SK-N-SH treated with all-trans-retinoic acid at 6 μM for 48 hours (cell line): ENCODE measurements around the gene CSGALNACT2.

Experiments
- ATAC-seq: fragments of 200-7000 bp; cut with Tn5 transposase; 3 replicates; pipeline ENCODE4 v1.9.1; 2020; ENCODE audit warnings: mild to moderate bottlenecking, moderate library complexity
- ARNTL ChIP-seq: fragments of 450-650 bp; formaldehyde crosslinking; IDR thresholded peaks from 2 replicates; pipeline ENCODE4 v1.5.0; 2020; ENCODE audit warnings: low read depth, mild to moderate bottlenecking, moderate library complexity, borderline replicate concordance
- BACH2 ChIP-seq: fragments of 250-450 bp; sonication (Bioruptor Pico); IDR thresholded peaks from 2 replicates; pipeline ENCODE4 v1.9.0; 2021; ENCODE audit warnings: mild to moderate bottlenecking, borderline replicate concordance
- CSDC2 ChIP-seq: fragments of 250-450 bp; sonication (Bioruptor Pico); IDR thresholded peaks from 2 replicates; pipeline ENCODE4 v1.5.0; 2020; ENCODE audit warnings: mild to moderate bottlenecking, moderate library complexity
- ESRRG ChIP-seq: fragments of 250-450 bp; sonication (Bioruptor Pico); IDR thresholded peaks from 2 replicates; pipeline ENCODE4 v1.6.1; 2021; ENCODE audit warnings: mild to moderate bottlenecking
- OSR1 ChIP-seq: fragments of 250-450 bp; sonication (Bioruptor Pico); IDR thresholded peaks from 2 replicates; pipeline ENCODE4 v1.8.0; 2022; ENCODE audit warnings: moderate library complexity, mild to moderate bottlenecking, inconsistent platforms
- PPARA ChIP-seq: fragments of 250-450 bp; sonication (Bioruptor Pico); IDR thresholded peaks from 2 replicates; pipeline ENCODE4 v1.5.0; 2020; ENCODE audit warnings: mild to moderate bottlenecking, borderline replicate concordance
- RARB ChIP-seq: fragments of 250-450 bp; sonication (Bioruptor Pico); IDR thresholded peaks from 2 replicates; pipeline ENCODE4 v1.8.0; 2021; ENCODE audit warnings: mild to moderate bottlenecking, moderate library complexity
- SNAI2 ChIP-seq: fragments of 250-450 bp; sonication (Bioruptor Pico); IDR thresholded peaks from 2 replicates; pipeline ENCODE4 v1.5.0; 2020; ENCODE audit warnings: mild to moderate bottlenecking, moderate library complexity
- TCF4 ChIP-seq: fragments of 250-450 bp; sonication (Bioruptor Pico); IDR thresholded peaks from 2 replicates; pipeline ENCODE4 v1.8.0; 2021; ENCODE audit warnings: mild to moderate bottlenecking, moderate library complexity, borderline replicate concordance
- TOX ChIP-seq: fragments of 250-450 bp; sonication (Bioruptor Pico); IDR thresholded peaks from 2 replicates; pipeline ENCODE4 v1.8.0; 2021; ENCODE audit warnings: mild to moderate bottlenecking, moderate library complexity, borderline replicate concordance
- ZC3H10 ChIP-seq: fragments of 250-450 bp; sonication (Bioruptor Pico); IDR thresholded peaks from 2 replicates; pipeline ENCODE4 v1.5.1; 2021; ENCODE audit warnings: mild to moderate bottlenecking, moderate library complexity
- ZFP3 ChIP-seq: fragments of 250-450 bp; sonication (Bioruptor Pico); IDR thresholded peaks from 2 replicates; pipeline ENCODE4 v1.5.0; 2020; ENCODE audit warnings: mild to moderate bottlenecking, moderate library complexity
- ZFP30 ChIP-seq: fragments of 450-650 bp; formaldehyde crosslinking; IDR thresholded peaks from 2 replicates; pipeline ENCODE4 v1.5.0; 2022; ENCODE audit warnings: mild to moderate bottlenecking, moderate library complexity
- ZNF565 ChIP-seq: fragments of 450-650 bp; formaldehyde crosslinking; conservative IDR thresholded peaks from 2 replicates; pipeline ENCODE4 v1.5.0; 2020; ENCODE audit warnings: low read depth, mild to moderate bottlenecking, moderate library complexity
- ZNF70 ChIP-seq: fragments of 450-650 bp; formaldehyde crosslinking; IDR thresholded peaks from 2 replicates; pipeline ENCODE4 v1.5.0; 2020; ENCODE audit warnings: mild to moderate bottlenecking, moderate library complexity
- ZNF8 ChIP-seq: fragments of 450-650 bp; formaldehyde crosslinking; IDR thresholded peaks from 2 replicates; pipeline ENCODE4 v1.5.0; 2020; ENCODE audit warnings: mild to moderate bottlenecking, moderate library complexity
- TF ChIP-seq, protein P1 (sequence below): fragments of 250-450 bp; sonication (Bioruptor Pico); IDR thresholded peaks from 2 replicates; pipeline ENCODE4 v1.8.0; 2020; ENCODE audit warnings: mild to moderate bottlenecking, moderate library complexity, borderline replicate concordance
- TF ChIP-seq, protein P2 (sequence below): fragments of 250-450 bp; sonication (Bioruptor Pico); IDR thresholded peaks from 2 replicates; pipeline ENCODE4 v1.8.0; 2021; ENCODE audit warnings: low read depth, mild to moderate bottlenecking, moderate library complexity, borderline replicate concordance
- TF ChIP-seq, protein P3 (sequence below): fragments of 250-450 bp; sonication (Bioruptor Pico); IDR thresholded peaks from 2 replicates; pipeline ENCODE4 v1.5.0; 2020; ENCODE audit warnings: mild to moderate bottlenecking, moderate library complexity
- TF ChIP-seq, protein P4 (sequence below): fragments of 250-450 bp; sonication (Bioruptor Pico); IDR thresholded peaks from 2 replicates; pipeline ENCODE4 v1.5.1; 2020; ENCODE audit warnings: low read depth, mild to moderate bottlenecking, moderate library complexity
- TF ChIP-seq, protein P5 (sequence below): fragments of 250-450 bp; sonication (Bioruptor Pico); IDR thresholded peaks from 2 replicates; pipeline ENCODE4 v1.5.1; 2021; ENCODE audit warnings: mild to moderate bottlenecking, moderate library complexity

Gene CSGALNACT2

GRCh38 chr10:43211030-43211429, 72.8 kb downstream of the CSGALNACT2 start:
- TF ChIP-seq, protein P1, sequence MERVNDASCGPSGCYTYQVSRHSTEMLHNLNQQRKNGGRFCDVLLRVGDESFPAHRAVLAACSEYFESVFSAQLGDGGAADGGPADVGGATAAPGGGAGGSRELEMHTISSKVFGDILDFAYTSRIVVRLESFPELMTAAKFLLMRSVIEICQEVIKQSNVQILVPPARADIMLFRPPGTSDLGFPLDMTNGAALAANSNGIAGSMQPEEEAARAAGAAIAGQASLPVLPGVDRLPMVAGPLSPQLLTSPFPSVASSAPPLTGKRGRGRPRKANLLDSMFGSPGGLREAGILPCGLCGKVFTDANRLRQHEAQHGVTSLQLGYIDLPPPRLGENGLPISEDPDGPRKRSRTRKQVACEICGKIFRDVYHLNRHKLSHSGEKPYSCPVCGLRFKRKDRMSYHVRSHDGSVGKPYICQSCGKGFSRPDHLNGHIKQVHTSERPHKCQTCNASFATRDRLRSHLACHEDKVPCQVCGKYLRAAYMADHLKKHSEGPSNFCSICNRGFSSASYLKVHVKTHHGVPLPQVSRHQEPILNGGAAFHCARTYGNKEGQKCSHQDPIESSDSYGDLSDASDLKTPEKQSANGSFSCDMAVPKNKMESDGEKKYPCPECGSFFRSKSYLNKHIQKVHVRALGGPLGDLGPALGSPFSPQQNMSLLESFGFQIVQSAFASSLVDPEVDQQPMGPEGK (CRISPR knock-in tag): no peak
- TF ChIP-seq CSDC2 (CRISPR knock-in tag) (no peak), ZNF8 (CRISPR knock-in tag) (no peak), OSR1 (CRISPR knock-in tag) (no peak), ZNF565 (CRISPR knock-in tag) (no peak), ZFP3 (CRISPR knock-in tag) (no peak), ZC3H10 (CRISPR knock-in tag) (no peak), TCF4 (CRISPR knock-in tag) (no peak), ZFP30 (CRISPR knock-in tag) (no peak), SNAI2 (CRISPR knock-in tag) (no peak)
- TF ChIP-seq, all 23 proteins: peak for 0
- ATAC-seq: no peak

- no peak for TF ChIP-seq ZC3H10 (CRISPR knock-in tag)
- TF ChIP-seq ESRRG (CRISPR knock-in tag): no peak
- no peak for TF ChIP-seq OSR1 (CRISPR knock-in tag)
- no peak for TF ChIP-seq ZNF8 (CRISPR knock-in tag)
- TF ChIP-seq, protein P2, sequence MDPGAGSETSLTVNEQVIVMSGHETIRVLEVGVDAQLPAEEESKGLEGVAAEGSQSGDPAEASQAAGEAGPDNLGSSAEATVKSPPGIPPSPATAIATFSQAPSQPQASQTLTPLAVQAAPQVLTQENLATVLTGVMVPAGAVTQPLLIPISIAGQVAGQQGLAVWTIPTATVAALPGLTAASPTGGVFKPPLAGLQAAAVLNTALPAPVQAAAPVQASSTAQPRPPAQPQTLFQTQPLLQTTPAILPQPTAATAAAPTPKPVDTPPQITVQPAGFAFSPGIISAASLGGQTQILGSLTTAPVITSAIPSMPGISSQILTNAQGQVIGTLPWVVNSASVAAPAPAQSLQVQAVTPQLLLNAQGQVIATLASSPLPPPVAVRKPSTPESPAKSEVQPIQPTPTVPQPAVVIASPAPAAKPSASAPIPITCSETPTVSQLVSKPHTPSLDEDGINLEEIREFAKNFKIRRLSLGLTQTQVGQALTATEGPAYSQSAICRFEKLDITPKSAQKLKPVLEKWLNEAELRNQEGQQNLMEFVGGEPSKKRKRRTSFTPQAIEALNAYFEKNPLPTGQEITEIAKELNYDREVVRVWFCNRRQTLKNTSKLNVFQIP (CRISPR knock-in tag): no peak
- TF ChIP-seq ARNTL (CRISPR knock-in tag): no peak
- no peak for TF ChIP-seq PPARA
- TF ChIP-seq, protein P3, sequence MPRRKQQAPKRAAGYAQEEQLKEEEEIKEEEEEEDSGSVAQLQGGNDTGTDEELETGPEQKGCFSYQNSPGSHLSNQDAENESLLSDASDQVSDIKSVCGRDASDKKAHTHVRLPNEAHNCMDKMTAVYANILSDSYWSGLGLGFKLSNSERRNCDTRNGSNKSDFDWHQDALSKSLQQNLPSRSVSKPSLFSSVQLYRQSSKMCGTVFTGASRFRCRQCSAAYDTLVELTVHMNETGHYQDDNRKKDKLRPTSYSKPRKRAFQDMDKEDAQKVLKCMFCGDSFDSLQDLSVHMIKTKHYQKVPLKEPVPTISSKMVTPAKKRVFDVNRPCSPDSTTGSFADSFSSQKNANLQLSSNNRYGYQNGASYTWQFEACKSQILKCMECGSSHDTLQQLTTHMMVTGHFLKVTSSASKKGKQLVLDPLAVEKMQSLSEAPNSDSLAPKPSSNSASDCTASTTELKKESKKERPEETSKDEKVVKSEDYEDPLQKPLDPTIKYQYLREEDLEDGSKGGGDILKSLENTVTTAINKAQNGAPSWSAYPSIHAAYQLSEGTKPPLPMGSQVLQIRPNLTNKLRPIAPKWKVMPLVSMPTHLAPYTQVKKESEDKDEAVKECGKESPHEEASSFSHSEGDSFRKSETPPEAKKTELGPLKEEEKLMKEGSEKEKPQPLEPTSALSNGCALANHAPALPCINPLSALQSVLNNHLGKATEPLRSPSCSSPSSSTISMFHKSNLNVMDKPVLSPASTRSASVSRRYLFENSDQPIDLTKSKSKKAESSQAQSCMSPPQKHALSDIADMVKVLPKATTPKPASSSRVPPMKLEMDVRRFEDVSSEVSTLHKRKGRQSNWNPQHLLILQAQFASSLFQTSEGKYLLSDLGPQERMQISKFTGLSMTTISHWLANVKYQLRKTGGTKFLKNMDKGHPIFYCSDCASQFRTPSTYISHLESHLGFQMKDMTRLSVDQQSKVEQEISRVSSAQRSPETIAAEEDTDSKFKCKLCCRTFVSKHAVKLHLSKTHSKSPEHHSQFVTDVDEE (CRISPR knock-in tag): no peak
- no peak for TF ChIP-seq ZNF565 (CRISPR knock-in tag)
- TF ChIP-seq CSDC2 (CRISPR knock-in tag): no peak
- TF ChIP-seq TCF4 (CRISPR knock-in tag): no peak
- no peak for TF ChIP-seq BACH2 (CRISPR knock-in tag)
- no peak for TF ChIP-seq ZFP3 (CRISPR knock-in tag)
- TF ChIP-seq, all 23 proteins: peak for 0
- no peak for ATAC-seq
Observed at GRCh38 chr10:43211431-43212042, 73.3 kb downstream of the CSGALNACT2 start.

- TF ChIP-seq, protein P4, sequence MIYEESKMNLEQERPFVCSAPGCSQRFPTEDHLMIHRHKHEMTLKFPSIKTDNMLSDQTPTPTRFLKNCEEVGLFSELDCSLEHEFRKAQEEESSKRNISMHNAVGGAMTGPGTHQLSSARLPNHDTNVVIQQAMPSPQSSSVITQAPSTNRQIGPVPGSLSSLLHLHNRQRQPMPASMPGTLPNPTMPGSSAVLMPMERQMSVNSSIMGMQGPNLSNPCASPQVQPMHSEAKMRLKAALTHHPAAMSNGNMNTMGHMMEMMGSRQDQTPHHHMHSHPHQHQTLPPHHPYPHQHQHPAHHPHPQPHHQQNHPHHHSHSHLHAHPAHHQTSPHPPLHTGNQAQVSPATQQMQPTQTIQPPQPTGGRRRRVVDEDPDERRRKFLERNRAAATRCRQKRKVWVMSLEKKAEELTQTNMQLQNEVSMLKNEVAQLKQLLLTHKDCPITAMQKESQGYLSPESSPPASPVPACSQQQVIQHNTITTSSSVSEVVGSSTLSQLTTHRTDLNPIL (CRISPR knock-in tag): no peak
- TF ChIP-seq, protein P3 (CRISPR knock-in tag): no peak
- TF ChIP-seq PPARA: no peak
- TF ChIP-seq SNAI2 (CRISPR knock-in tag): no peak
- no peak for TF ChIP-seq CSDC2 (CRISPR knock-in tag)
- TF ChIP-seq TOX: no peak
- TF ChIP-seq RARB (CRISPR knock-in tag): no peak
- TF ChIP-seq TCF4 (CRISPR knock-in tag): no peak
- TF ChIP-seq, protein P5, sequence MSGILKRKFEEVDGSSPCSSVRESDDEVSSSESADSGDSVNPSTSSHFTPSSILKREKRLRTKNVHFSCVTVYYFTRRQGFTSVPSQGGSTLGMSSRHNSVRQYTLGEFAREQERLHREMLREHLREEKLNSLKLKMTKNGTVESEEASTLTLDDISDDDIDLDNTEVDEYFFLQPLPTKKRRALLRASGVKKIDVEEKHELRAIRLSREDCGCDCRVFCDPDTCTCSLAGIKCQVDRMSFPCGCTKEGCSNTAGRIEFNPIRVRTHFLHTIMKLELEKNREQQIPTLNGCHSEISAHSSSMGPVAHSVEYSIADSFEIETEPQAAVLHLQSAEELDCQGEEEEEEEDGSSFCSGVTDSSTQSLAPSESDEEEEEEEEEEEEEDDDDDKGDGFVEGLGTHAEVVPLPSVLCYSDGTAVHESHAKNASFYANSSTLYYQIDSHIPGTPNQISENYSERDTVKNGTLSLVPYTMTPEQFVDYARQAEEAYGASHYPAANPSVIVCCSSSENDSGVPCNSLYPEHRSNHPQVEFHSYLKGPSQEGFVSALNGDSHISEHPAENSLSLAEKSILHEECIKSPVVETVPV: no peak
- TF ChIP-seq ZNF70 (CRISPR knock-in tag): no peak
- TF ChIP-seq ZFP30 (CRISPR knock-in tag): no peak
- TF ChIP-seq ZNF565 (CRISPR knock-in tag): no peak
- TF ChIP-seq, protein P1 (CRISPR knock-in tag): no peak
- ATAC-seq: no peak
Observed at GRCh38 chr10:43212043-43212721, 73.9 kb downstream of the CSGALNACT2 start.
